ENCODE measurements around the gene AKR1E2.

The AKR1E2 gene

DNA sequence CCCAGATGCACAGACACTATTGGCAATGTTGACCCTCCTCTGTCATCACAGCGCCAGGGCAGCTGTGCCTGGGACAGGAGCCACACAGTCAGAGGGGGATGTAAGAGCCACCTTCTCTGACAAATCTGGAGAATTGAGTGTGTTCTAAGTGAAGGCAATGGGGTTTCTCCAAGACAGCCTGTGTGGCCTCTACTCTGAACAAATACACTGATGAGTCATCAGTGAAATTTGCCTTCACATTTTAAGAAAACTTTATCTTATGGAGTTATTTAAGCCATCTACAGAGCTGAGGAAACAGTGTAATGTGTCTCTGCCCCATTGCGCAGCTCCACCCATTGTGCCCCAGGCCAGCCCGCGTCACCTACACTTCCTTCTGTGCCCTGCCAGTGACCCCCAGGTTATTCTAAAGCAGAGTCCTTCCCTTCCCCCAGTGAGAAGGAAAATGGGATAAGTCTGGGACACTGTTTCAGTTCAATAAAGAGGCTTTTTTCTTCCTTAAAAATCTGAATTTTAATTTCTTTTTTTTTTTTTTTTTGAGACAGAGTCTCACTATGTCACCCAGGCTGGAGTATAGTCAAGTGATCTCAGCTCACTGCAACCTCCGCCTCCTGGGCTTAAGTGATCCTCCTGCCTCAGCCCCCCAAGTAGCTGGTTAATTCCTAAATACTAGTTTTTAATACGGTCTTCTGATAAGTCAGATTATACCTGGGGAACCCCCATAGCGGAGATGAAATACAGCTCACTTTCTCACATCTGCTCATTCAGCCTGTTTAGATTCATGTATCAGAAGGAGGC is 21.8 kb downstream of the AKR1E2 start:
- DNase-seq: no peak

- DNase-seq: no peak
These were observed 22.5 kb downstream of the AKR1E2 start for GRCh38 chr10:4848356-4849041.

DNA sequence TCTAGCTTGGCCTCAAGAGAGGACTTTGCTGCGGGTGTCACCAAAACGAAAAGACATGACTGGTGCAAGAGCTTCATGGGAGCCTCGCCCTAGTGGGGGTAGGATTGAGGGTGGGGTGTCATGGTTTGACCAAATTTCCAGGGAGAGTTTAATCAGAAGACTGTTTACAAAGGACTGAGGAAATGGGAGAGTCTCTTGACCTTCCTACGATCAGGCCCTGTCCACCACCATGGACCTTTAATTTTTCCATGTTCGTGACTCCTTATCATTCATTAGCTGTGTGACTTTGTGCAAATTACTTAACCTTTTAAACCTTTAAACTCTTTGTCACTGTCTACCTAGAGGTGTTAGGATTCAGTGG is 23.0 kb downstream of the AKR1E2 start:
- no peak for DNase-seq

- DNase-seq: peak; percentile 70 to 89 (median 78)
These were observed 23.7 kb downstream of the AKR1E2 start for GRCh38 chr10:4849555-4850242.

DNA sequence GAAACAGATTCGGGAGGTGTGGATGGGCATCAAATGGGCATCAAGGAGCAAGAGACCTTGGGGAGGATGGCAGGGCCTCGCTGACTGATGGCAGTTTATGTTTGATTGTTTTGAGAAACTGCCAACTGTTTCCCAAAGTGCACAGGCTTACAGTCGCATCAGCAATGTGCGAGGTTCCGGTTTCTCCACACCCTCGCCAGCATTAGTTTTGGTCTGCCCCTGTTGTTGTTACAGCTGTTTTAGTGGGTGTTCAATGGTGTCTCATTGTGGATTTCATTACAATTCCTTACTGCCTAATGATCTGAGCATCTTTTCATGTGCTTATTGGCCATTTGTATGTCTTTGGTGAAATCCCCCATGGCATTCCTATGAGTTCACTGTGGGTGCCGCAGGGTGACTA is 24.4 kb downstream of the AKR1E2 start:
- no peak for DNase-seq

GRCh38 chr10:4851176-4851575 is 25.2 kb downstream of the AKR1E2 start:
- DNase-seq: no peak

- no peak for DNase-seq
These were observed 25.8 kb downstream of the AKR1E2 start for GRCh38 chr10:4851846-4852245.

GRCh38 chr10:4865945-4866661 is 40.1 kb downstream of the AKR1E2 start:
- no peak for DNase-seq

GRCh38 chr10:4867109-4867519 is 41.1 kb downstream of the AKR1E2 start:
- DNase-seq: no peak

- no peak for DNase-seq
These were observed 41.7 kb downstream of the AKR1E2 start for GRCh38 chr10:4867520-4868356.

DNA sequence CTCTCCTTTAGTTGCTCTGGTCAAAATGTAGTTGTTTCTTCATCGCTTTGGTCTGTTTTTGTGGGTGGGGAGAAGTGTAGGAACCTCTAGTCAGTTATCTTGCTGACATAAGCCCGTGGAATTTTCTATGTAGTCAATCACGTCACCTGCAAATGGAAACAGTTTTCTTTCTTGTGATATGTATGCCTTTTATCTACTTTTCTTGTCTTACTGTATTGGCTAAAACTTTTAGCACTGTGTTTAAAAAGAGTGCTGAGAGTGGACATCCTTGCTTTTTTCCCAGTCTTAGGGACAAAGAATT is 42.3 kb downstream of the AKR1E2 start:
- DNase-seq: no peak

GRCh38 chr10:4882704-4883078 is 56.7 kb downstream of the AKR1E2 start:
- DNase-seq: no peak

DNA sequence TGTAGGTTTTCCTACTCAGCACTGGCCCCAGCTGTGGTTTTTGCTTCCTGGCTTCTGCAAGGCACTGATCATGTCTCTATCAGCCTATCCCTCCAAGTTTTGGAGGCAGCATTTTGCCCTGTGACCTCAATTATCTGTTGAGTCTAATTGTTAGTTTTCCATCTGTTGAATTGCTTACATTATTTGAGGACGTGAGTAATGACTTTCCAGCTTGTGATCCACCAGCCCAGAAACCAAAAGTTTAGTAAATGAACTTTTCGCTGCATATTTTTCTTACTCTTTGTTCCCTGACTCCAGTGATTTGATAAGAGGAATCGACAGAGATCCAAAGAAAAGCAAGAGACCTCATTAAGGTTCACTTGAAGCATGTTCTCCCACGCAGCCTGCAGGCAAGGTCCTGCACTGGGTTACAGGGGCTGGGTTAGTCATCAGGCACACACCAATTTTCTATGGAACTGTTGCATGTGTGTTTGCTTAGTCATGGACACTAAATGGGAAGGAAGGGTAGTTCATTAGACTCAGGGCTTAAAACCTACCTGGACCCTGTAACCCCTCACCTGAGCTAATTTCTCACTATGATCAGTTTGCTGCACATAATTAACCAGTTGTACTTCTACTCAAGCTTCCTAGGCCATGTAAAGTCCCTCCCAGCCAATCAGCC is 57.2 kb downstream of the AKR1E2 start:
- DNase-seq: no peak

DNA sequence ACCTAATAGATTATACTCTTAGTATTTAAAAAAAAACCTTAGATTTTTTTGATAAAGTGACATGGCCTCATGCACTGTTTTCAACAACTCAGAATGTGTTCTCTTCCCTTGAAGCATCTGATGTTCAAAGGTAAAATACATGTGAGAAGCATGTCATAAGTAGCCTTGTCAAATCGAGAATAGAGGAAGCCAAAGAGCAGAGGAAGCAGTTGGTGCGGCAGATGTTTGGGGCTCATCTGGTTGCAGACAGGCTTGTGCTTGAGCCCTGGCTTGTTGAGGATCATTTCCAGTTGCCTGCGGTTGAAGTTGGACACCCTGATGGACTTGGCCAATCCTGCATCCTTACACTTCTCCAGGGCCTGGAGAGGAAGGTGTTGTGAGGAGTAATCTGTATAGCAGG is 59.2 kb downstream of the AKR1E2 start:
- no peak for DNase-seq

GRCh38 chr10:4887501-4887900 is 61.5 kb downstream of the AKR1E2 start:
- no peak for DNase-seq

DNA sequence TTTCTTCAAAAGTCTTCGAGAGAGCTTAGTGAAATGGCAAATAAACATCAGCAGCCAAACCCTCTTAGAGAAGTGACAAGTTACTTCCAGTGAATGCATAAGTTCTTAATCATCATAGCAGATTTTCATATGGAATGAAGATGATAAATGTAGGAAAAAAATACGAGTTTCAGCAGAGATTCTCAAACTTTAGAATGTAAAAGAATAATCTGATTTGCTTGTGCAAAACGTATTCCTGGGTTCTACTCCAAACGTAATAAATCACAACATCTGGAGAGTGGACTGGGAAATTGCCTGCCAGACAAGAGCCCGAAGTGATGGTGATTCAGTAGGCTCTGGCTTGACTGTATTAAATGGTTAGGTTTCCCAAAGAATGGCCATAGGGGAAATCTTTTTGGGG is 62.2 kb downstream of the AKR1E2 start:
- no peak for DNase-seq

GRCh38 chr10:4889959-4890358 is 64.0 kb downstream of the AKR1E2 start:
- no peak for DNase-seq

DNA sequence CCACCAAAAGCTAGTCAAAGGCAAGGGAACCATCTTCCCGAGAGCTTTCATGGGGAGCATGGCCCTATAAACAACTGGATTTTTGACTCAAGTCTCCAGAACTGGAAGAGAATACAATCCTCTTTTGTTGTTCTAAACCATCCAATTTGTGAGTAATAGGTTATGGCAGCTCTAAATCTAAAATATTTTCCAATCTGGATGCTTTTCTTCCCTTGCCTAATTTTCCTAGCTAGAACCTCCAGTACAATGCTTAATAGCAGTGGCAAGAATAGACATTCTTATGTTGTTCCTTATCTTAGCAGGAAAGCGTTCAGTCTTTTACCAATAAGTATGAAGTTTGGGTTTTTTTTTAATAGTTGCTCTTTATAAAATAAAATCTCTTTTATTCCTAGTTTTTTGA is 66.7 kb downstream of the AKR1E2 start:
- no peak for DNase-seq

- no peak for DNase-seq
These were observed 68.3 kb downstream of the AKR1E2 start for GRCh38 chr10:4894335-4894734.

Data from activated naive CD4-positive, alpha-beta T cell (primary cell).